Esophagus muscularis mucosa (tissue), 4 donors: ENCODE results near the gene NDUFAF8. TPM values are rescaled to one million over a fixed set of nuclear protein-coding genes. Genes with fewer than 3 reads are reported as not detected.

Experiments
- DNase-seq: peaks from one replicate; pipeline ENCODE4 v3.0.0-alpha.2; 2017; ENCODE audit errors: extremely low spot score
- H3K27ac ChIP-seq, 4 donors: fragments of 200-600 bp; sonication (generic); replicated peaks in 1 of 4; 1 replicate in 3 of 4; 2 replicates in 1 of 4; pipeline ENCODE4 v1.5.1; 2016 to 2019; ENCODE audit warnings: mild to moderate bottlenecking in 1 of 4
- H3K27me3 ChIP-seq, 4 donors: fragments of 200-600 bp; sonication (generic); one replicate each; pipeline versions ENCODE4 v1.5.1 to v1.6.0; 2016 to 2019
- H3K36me3 ChIP-seq, 4 donors: fragments of 200-600 bp; sonication (generic); one replicate each; pipeline ENCODE4 v1.5.1; 2016 to 2019
- H3K4me1 ChIP-seq, 4 donors: fragments of 200-600 bp; sonication (generic); one replicate each; pipeline ENCODE4 v1.5.1; 2016 to 2019
- H3K4me3 ChIP-seq, 4 donors: fragments of 200-600 bp; sonication (generic); 1 replicate in 2 of 4; 2 replicates in 2 of 4; pipeline ENCODE4 v1.5.1; 2016 to 2019; ENCODE audit warnings: mild to moderate bottlenecking in 4 of 4, moderate library complexity in 1 of 4
- H3K9me3 ChIP-seq, 4 donors: fragments of 200-600 bp; sonication (generic); 1 replicate in 3 of 4; 2 replicates in 1 of 4; pipeline ENCODE4 v1.5.1; 2016 to 2019
- EP300 ChIP-seq: sonication (generic); formaldehyde crosslinking; IDR thresholded peaks from one replicate; pipeline ENCODE4 v1.6.1; 2017; ENCODE audit warnings: antibody characterized with exemption
- POLR2A ChIP-seq: fragments of 450-650 bp; IDR thresholded peaks from one replicate; pipeline ENCODE4 v1.6.1; 2017; ENCODE audit warnings: antibody characterized with exemption, moderate library complexity, mild to moderate bottlenecking, low read depth
- POLR2AphosphoS5 ChIP-seq, 2 donors: sonication (generic); formaldehyde crosslinking; IDR thresholded peaks; one replicate each; pipeline ENCODE4 v1.6.1; 2017; ENCODE audit warnings: antibody characterized with exemption in 2 of 2
- WGBS: methylation state at CpG from one replicate; pipeline ENCODE4 v1.1.5; 2018; 5-methylcytosine and 5-hydroxymethylcytosine counted together
- intact Hi-C: fragments of 100-400 bp; cut with DNase I; formaldehyde crosslinking; loops from one replicate; pipeline ENCODE4 v1.15.1; 2023
- total RNA-seq, 4 donors: library from RNA; depleted of rRNA; stranded (reverse); fragments of >200 nt; gene quantifications; one replicate each; pipeline versions ENCODE4 v1.1.0 to v1.2.1, GENCODE V29; 2016
- TF ChIP-seq, protein P1 (sequence below), 3 experiments: fragments of 200-600 bp in 2 of 3; fragments of 450-650 bp in 1 of 3; sonication (generic) in 2 of 3; IDR thresholded peaks; one replicate each; pipeline ENCODE4 v1.5.1; 2017 to 2019; ENCODE audit warnings: antibody characterized with exemption in 3 of 3, mild to moderate bottlenecking in 2 of 3, moderate library complexity in 1 of 3

NDUFAF8 gene, protein sequence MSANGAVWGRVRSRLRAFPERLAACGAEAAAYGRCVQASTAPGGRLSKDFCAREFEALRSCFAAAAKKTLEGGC
- 10 to 100 TPM; 34.6 to 54.8 (median 40.4) TPM for total RNA-seq

DNA sequence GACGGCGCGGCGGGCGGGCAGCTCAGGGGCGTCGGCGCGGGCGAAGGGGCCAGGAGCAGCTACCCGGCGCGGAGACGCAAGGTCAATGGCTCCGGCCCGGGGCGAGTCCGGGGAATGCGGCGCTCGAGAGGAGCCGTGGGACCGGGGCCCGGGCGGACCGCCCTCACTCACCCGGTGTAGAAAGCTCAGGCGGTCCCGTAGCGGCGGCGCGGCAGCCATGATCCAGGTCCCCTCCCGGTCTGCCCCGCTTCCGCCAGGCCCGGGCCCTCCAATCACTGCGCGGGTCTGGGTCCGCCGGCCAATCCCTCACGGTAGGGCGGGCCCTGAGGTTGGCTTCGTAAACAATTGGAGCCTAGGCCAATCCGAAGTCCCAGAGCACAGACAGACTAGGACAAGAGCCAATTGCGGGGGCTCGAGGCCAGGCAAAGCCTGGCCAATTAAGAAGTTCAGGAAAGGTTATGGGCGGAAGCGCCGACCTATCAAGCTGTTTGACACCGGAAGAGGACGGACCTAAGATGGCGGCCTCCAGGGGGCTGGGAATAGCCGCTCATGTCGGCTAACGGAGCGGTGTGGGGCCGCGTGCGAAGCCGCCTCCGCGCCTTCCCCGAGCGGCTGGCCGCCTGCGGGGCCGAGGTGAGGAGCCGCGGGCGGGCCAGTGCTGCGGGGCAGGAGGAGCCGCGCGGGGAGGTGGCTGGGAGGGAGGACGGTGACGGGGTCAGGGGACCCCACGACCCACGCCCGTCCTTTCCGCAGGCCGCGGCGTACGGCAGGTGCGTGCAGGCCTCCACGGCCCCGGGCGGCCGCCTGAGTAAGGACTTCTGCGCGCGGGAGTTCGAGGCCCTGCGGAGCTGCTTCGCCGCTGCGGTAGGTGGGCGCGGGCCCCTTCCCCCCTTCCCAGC is at the start of gene NDUFAF8, which contains the start of gene TEPSIN:
TSS of gene NDUFAF8 (plus strand) at position 504 of the 899 bp plus-strand sequence. CDS start at position 550, 46 bp downstream.
TSS of gene TEPSIN (minus strand) at position 241 of the 899 bp plus-strand sequence. CDS start at position 219, 22 bp downstream.
- peak; percentile 99 for DNase-seq
- Histone ChIP-seq H3K27ac (peak within 1 kb of the TSS; percentile 79 to 94 (median 84)), H3K4me3 (peak within 1 kb of the TSS; percentile 75 to 99 (median 91)), H3K4me1 (peaks cover 18 to 64% (median 53%) of the 10 kb centered on the region in 4 donors), H3K36me3 (peaks cover 0 to 42% (median 23%) of the 10 kb centered on the region in 4 donors), H3K27me3 (no peaks in the 10 kb centered on the region), H3K9me3 (no peaks in the 10 kb centered on the region)
- TF ChIP-seq POLR2A (peak; percentile 14), POLR2AphosphoS5 (IDR thresholded peaks at IDR 0.05) (peak; percentile 83 to 93), EP300 (no peak)
- TF ChIP-seq, protein P1, sequence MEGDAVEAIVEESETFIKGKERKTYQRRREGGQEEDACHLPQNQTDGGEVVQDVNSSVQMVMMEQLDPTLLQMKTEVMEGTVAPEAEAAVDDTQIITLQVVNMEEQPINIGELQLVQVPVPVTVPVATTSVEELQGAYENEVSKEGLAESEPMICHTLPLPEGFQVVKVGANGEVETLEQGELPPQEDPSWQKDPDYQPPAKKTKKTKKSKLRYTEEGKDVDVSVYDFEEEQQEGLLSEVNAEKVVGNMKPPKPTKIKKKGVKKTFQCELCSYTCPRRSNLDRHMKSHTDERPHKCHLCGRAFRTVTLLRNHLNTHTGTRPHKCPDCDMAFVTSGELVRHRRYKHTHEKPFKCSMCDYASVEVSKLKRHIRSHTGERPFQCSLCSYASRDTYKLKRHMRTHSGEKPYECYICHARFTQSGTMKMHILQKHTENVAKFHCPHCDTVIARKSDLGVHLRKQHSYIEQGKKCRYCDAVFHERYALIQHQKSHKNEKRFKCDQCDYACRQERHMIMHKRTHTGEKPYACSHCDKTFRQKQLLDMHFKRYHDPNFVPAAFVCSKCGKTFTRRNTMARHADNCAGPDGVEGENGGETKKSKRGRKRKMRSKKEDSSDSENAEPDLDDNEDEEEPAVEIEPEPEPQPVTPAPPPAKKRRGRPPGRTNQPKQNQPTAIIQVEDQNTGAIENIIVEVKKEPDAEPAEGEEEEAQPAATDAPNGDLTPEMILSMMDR (IDR thresholded peaks at IDR 0.05), result peak in 1 of 3 experiments; percentile 30
- under 1% methylated on average over 23 of the region's 100 CpGs for WGBS
- intact Hi-C loops, result no loop called here

DNA sequence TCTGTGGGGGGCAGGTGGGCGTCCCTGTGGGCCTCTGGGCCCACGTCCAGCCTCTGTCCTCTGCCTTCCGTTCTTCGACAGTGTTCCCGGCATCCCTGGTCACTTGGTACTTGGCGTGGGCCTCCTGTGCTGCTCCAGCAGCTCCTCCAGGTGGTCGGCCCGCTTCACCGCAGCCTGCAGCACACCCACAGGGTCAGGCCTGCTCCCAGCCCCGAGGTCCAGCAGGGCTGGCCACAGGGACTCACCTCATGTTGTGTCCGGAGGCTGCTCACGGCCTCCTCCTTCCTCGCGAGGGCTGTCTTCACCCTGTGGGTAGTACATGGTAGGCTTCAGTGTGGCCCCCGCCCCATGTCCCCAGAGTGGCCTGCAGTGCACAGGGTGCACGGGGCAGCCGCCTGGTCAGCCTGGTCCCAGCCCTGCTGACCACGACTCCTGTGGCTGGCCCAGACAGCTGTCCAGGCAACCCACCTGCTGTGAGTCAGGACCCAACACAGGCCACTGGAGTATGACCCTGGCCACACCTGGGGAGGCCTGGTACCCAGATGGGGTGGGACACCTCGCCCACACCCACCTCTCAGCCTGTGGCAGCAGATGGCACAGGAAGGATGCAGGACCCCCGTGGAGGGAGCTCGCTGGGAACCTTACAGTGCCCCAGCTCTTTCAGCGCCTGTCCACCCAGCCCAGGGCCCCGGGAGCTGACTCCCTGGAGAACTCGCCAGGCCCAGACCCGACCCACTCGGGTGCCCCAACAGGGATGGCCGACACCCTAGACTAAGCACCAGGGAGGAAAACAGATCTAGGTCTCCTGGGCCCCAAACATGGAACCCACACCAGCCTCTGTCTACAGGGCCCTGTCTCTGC is 49.2 kb upstream of the NDUFAF8 start:
- Histone ChIP-seq H3K4me1 (peaks cover 0 to 1% (median 0%) of the 10 kb centered on the region in 4 donors), H3K4me3 (no peak overlapping the region), H3K27ac (no peak overlapping the region), H3K27me3 (peaks cover 0 to under 1% (median 0%) of the 10 kb centered on the region in 4 donors), H3K36me3 (peaks cover 0 to 51% (median 22%) of the 10 kb centered on the region in 4 donors), H3K9me3 (no peaks in the 10 kb centered on the region)
- intact Hi-C loops, result no loop called here
- TF ChIP-seq, protein P1 (IDR thresholded peaks at IDR 0.05), result peak in 2 of 3 experiments; percentile 11 to 22
- TF ChIP-seq POLR2A (no peak), POLR2AphosphoS5 (IDR thresholded peaks at IDR 0.05) (no peak), EP300 (no peak)
- 92% methylated on average over 10 of the region's 27 CpGs for WGBS
- no peak for DNase-seq

DNA sequence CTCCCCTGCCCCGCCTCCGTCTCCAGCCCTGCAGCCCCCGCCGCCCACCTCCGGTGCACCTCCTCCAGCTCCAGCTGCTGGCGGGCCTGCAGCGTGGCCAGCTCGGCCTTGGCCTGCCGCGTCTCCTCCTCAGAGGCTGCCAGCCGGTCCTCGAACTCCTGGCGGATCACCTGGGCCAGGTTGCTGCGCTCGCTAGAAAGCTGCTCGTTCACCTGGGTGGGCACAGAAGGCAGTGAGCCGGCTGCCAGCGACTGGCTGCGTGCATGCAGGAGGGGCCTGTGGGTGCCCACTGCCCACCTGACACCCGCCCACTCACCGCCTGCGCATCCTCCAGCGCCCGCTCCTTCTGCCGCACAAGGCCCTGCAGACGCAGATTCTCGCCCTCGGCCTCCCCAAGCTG is 48.5 kb upstream of the NDUFAF8 start:
- intact Hi-C loops, result no loop called here
- H3K36me3 ChIP-seq, result peaks cover 0 to 51% (median 22%) of the 10 kb centered on the region in 4 donors
- peaks cover 0 to 7% (median 0%) of the 10 kb centered on the region in 4 donors for H3K4me1 ChIP-seq
- 96% methylated on average over 23 of the region's 28 CpGs for WGBS
- H3K27me3 ChIP-seq, result no peaks in the 10 kb centered on the region
- TF ChIP-seq, protein P1 (IDR thresholded peaks at IDR 0.05), result no peak
- TF ChIP-seq POLR2AphosphoS5 (IDR thresholded peaks at IDR 0.05) (no peak), POLR2A (no peak), EP300 (no peak)
- no peak overlapping the region for H3K27ac ChIP-seq
- H3K9me3 ChIP-seq, result no peaks in the 10 kb centered on the region
- DNase-seq, result no peak
- H3K4me3 ChIP-seq, result no peak overlapping the region

DNA sequence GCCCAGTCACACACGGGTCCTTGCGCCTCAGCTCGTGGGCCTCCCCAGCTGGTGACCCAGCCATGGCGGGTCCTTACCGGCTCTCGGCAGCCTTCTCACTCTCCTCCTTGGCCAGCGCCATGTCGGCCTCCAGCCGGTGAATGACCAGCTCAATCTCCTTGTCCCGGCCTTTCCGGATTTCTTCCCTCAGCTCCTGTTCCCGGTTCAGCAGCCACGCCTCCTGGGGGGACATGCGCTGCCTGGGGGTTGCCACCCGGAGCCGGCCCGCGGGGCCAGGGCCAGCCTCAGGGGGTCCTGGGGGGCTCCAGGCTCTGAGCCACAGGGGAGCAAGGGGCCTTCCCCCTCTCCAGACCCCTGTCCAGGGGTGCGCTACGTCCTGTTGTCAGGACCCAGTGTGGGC is 48.0 kb upstream of the NDUFAF8 start:
- Histone ChIP-seq H3K27me3 (no peaks in the 10 kb centered on the region), H3K36me3 (peaks cover 0 to 51% (median 23%) of the 10 kb centered on the region in 4 donors), H3K4me3 (no peak overlapping the region), H3K27ac (no peak overlapping the region), H3K9me3 (no peaks in the 10 kb centered on the region), H3K4me1 (peaks cover 0 to 12% (median 0%) of the 10 kb centered on the region in 4 donors)
- no peak for TF ChIP-seq EP300
- no peak for TF ChIP-seq POLR2A
- no peak for TF ChIP-seq POLR2AphosphoS5 (IDR thresholded peaks at IDR 0.05)
- TF ChIP-seq, protein P1 (IDR thresholded peaks at IDR 0.05), result no peak
- intact Hi-C loops, result no loop called here
- 97% methylated on average over 7 of the region's 20 CpGs for WGBS
- DNase-seq, result no peak
